GM12874 (cell line): ENCODE measurements around the gene MAB21L1.

ENCODE experiments used
- TF ChIP-seq, protein P1 (sequence below): IDR thresholded peaks from 2 replicates; pipeline ENCODE4 v1.5.1; 2011; ENCODE audit warnings: low read depth, mild to moderate bottlenecking, control low read depth, low read length, moderate library complexity; ENCODE audit not compliant: insufficient read depth

The MAB21L1 gene

DNA sequence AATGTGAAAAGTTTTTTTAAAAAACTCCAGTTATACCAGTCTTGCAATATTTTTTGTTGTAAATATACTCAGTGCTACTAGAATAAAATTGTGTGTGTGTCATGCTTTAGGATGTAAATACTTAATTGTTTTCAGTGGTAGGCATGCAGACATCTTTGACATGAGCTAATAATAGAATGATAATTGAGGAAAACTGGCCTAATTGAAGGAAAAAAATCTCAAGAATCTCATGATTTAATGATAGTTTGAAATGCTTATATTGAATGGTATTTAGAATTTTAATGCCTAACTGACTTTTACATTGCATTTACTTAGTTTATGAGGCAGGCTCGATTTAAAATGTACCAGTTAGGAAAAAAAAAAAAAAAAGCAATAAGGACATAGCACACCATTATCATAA, 3.2 kb upstream of the MAB21L1 start:
- TF ChIP-seq, protein P1, sequence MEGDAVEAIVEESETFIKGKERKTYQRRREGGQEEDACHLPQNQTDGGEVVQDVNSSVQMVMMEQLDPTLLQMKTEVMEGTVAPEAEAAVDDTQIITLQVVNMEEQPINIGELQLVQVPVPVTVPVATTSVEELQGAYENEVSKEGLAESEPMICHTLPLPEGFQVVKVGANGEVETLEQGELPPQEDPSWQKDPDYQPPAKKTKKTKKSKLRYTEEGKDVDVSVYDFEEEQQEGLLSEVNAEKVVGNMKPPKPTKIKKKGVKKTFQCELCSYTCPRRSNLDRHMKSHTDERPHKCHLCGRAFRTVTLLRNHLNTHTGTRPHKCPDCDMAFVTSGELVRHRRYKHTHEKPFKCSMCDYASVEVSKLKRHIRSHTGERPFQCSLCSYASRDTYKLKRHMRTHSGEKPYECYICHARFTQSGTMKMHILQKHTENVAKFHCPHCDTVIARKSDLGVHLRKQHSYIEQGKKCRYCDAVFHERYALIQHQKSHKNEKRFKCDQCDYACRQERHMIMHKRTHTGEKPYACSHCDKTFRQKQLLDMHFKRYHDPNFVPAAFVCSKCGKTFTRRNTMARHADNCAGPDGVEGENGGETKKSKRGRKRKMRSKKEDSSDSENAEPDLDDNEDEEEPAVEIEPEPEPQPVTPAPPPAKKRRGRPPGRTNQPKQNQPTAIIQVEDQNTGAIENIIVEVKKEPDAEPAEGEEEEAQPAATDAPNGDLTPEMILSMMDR, result no peak

DNA sequence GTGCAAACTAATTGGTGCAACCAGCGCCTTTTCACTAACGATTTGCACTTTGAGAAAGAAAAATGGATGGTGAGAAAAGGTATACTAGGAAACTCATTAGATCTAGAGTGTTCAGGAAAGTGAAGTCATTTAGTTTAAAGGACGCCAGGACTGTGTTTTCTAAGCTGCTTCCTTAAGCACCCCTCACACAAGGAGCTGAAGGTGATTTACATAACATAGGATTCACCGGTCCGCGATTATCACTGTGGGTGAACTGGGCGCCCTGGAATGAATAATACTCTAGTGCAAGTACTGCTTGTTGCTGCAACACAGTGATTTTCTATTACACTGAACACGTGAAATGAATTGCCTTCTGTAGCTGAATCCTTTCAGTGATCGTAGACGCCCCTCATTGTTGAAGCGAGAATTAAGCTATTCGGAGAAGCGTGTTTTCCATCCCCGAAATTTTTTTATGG, 2.6 kb upstream of the MAB21L1 start:
- TF ChIP-seq, protein P1, result no peak

DNA sequence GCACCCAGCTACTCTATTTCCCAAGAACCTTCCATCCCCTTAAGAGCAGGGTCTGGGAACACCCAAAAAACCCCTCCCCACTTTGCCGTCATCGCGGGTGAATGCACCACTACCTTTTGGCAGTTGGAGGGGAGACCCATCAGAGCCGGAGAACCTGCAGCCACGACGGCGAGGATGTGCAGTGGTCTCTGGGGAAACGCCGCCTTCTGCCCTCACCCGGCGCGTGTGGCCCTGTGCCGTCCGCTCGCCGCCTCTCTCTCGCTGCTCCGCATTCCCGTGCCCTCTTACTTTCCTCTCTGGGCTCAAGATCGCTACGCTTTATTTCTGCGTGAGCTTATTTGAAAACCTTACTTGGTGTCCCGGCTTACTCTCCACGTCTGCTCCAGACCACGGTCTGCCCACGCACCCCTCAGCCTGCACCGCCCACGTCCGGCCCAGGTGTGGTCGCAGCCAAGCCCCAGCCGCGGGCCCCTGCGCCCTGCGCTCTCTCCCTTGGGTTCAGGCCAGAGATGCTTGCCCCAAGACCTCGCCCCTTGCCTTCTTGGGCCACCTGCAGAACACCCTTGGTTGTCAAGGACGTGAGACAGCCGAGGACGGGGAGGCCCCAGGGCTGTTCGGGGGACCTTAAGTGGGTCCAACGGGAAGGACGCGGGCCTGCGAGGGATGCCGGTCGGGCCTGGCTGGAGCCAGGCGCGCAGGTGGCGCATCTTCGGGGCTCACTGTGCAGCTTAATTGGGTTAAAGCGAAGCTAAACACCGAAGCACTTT, 2.0 kb upstream of the MAB21L1 start:
- TF ChIP-seq, protein P1, result no peak

DNA sequence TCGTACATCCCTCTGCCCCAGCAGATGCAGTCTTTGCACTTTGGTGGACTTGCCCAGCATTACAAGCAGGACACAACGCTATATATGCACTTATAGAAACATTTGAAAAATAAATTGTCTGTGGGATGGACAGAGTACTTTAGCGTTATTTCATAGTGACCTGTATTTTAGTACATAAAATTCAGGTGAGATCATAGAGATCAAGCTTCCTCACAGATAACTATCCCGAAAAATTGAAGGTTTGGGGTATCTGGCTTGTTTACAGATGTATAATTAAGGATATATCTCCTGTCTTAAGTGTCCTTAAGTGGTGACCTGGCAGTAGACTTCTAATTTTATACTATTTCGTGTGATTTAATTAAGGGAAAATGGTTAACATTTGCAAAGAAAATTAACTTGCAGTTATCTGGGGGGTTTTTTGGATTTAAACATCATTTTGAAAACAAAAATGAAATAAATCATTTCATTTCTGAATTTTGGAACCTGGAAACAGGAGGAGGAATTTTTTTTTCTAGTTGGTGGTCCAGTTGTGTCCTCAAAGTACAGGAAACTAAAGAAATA, 977 bp upstream of the MAB21L1 start:
- TF ChIP-seq, protein P1, result no peak

DNA sequence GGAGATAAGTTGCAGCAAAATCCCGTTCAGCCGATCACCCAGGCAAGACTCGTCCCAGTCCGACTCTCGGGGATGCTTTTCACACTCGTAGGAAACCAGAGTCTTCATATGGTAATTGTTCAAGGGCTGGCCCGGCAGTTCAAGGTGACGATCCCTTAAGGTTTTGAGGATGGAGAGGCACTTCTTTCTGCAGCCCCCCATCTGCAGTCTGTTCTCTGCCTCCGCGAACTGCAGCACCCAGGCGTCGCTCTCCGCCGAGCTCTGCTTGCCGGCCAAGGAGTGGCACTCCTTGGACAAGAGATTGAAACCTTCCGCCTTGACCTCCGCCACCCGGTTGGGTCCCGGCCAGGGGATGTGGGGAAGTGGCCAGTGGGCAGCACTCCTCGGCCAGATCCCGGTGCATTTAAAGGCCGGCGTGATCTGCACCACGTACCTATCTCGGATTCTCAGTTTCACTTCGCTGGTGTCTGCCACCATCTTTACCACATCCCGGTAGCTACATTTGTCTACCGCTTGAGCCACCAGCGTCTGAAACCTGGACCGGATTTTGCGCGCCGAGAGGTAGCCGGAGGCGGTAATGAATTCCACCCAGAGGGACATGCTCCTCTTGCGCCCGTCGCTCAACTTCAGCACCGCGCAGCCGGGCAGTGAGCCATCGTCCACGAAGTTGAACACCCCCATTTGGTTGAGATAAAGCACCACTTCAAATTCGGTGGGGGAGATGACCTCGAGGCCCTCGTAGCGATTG, 1.1 kb downstream of the MAB21L1 start:
- TF ChIP-seq, protein P1, result no peak

DNA sequence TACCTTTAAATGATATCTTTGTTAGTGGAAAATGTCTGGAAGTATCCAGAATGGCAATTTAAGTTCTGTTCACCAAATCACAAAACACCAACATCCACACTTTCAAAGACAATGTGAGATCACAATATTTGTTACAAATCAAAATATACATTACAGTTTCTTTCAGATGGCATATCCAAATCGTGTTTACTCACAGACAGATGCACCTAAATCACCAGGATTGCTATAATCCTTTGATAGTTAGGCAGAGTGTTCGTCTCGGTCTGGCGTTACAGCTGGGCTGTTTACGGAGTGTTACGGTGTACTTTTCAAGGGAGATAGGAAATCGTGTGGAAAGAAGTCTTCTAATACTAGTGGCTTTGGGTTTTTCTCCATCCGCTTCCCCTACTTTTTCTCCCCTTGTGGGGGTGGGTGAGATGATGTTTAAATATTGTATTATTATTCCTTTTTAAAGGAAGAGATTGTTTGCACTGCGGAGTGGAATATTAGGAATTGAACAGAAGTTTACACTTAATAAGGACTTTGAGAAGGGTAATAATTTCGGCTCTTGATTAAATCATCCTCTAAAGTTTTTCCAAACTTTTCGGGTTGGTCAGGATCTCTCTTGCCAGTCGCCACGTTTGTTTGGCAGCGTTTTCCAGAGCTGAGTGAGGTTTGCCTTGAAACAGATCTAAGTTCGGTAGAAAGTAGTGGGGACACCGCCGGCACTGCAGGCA, 1.8 kb downstream of the MAB21L1 start:
- TF ChIP-seq, protein P1, result no peak

DNA sequence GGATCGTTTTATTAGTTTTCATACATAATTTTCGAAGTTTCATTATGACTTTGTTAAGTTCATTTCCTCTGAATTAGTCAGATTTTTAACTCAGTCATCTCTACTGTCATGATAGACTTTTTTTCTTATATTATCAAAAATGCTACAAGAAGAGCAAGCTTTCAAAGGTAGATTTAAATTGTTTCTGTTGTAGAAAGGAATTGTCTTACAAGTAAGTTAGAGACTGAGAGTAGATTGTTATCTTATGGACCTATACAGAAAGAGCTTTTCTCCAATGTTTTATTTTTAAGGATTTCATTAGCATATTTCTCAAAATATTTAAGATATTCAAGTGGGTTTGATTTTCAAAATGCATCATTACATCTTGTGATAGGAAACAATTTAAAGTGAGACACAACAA, 2.7 kb downstream of the MAB21L1 start:
- TF ChIP-seq, protein P1, result no peak
